HPDE6-E6E7 (cell line): ENCODE results near the gene OPCML.

Experiments used
- DNase-seq: peaks from one replicate; pipeline ENCODE4 v3.0.0; 2011; ENCODE audit warnings: missing footprints; ENCODE audit errors: extremely low spot score

Gene OPCML

DNA sequence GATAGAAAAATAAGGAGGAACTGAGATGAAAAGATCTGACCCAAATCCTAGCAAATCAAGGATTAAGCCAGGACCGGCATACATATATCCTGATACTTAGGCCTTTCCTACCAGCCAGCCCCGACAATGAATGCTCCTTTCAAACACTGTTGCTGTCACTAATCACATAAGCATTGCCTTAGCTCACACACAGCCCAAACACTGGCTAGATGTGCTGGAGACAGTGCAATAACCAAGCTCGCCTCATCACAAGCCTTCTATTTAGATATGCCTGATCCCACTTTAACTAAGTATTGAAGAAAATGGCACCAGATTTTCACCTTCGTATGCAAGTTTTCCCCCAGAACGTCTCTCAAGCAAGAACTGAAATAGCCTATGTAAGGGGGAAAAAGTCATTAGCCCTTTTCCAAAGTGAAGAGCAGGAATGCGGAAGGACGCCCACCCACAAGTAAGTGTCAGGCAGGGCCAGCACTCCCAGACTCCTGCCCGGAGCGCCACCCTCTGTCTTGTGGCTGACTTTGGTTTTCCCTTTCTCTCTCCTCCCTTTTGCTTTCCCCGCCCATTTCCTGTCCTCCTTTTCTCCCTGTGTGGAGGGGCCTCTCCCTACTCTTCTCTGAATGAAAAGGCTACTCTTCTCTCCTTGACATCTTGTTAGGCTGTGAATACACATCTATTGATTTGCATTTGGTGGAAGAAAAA lies 8.9 kb upstream of the OPCML start:
- DNase-seq = no peak

DNA sequence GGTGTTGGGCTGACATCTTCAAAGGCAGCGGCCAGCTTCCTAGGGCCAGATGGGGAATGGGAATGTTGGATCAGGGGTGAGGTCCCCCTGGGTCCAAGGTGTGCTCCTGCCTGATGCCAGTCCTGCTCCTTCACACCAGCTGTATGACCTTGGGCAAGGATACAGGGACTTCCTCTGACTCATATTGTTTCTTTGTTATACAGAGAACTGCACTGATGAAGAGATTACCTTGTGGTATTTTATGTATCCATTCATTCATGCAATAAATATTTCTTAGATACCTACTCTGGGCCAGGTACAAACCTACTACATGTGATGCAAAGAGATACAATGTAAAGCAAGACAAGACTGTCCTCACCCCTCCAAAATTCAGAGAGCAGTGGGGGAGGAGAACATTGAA lies 3.9 kb upstream of the OPCML start:
- no peak for DNase-seq

DNA sequence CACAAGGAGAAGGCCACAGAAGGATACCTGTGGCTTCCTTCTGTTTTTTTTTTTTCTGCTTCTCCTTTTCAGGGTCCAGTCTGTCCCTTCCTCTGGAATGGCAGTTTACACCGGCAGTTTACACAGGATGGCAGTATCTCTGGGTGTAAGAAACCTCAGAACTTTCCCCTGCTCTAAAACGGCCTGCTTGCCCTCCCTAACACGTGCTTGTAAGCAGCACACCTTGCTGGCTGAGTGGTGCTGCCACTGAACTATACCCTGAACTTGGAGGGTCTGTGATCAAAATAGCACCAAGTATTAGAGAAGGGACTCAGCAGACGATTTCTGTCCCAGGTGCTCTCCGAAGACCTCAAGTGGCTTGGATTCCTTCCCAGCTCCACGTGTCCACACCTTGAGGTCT lies 904 bp upstream of the OPCML start:
- DNase-seq = no peak

DNA sequence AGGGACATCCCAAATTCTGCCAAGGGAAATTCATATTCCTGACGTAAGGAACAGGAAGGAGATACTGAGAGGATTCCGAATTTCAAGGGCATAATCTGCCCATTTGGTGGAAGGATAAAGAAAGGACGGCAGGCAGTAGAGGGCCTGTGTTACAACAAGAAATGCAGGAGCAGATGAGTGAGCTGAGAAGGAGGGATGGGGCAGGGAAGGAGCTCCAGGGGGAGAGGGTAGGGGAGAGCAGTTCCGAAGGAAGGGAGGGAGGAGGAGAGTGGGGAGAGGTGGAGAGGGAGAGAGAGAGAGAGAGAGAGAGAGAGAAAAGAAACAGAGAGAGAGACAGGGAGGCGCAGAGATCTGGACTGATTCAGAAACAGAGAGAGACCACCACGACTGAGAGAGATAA lies 843 bp downstream of the OPCML start:
- no peak for DNase-seq

GRCh38 chr11:133530501-133530835 lies 1.8 kb downstream of the OPCML start:
- no peak for DNase-seq

DNA sequence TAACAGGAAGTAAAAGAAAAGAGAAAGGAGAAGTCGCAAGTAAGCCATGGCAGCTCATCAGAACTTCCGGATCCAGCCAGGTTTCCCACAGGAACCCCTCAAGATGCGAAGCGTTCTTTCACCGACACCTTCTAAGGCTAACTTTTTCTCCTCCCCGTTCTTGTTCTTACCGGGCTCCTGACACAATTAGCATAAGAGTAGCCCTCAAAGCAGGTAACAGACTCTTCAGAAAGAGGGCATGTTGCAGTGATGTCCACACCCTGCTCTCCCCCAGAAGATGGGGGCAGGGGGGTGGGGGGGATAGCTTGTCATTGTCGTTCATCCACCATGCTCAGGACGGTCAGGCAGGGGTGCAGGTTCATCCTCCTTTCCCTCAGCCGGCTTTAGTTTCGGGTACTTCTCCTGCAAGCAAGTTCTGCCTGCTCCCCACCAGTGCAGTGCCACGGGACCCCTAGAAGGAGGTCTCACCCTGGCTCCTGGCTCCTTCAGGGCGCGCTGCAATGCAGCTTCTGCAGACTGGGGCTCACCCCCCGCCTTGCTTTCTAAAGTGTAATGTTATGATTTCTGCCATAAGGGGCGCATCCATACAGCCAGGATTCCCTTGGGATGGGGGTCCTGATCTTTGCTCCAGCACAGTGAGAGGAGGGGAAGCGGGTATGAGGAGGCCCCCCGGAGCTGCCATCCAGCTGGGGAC lies 2.3 kb downstream of the OPCML start:
- no peak for DNase-seq

DNA sequence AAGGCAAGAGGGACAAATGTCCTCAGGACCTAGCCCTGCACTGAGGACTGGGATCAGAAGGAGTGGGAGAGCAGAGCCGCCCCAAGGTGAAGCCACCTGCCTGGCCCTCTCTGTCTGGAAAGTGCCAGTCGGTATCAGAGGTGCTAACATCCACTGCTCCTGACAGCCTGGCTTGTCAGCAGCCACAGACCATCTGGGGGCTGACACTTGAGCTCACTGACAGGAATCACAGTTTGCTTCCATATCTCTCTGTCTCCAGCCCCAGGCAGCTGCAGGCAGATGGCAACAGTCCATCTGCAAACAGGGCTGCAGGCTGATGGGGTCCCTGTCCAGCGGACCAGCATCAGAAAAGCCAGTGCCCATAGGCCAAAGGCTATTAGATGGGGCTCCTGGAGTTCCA lies 5.5 kb downstream of the OPCML start:
- DNase-seq = no peak

GRCh38 chr11:133525976-133526375 lies 6.3 kb downstream of the OPCML start:
- DNase-seq = no peak

DNA sequence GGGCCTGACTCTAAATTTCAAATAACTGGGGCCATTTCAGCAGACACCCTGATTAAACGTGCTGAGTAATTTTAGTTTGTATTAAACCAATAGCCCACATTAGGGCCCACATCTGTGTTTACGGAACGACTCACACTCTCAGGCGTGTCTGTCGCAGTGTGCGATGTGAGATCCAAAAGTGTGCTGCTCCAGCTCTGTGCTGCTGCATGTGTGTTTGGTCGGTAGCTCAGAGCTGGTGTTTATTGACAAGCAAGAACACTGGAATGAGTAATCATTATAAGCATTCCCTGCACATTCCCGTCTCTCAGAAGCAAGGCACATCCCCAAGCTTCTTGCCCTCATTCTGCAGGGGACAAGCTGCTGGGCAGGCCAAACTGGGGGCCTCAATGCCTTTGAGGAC lies 7.8 kb downstream of the OPCML start:
- DNase-seq = no peak

DNA sequence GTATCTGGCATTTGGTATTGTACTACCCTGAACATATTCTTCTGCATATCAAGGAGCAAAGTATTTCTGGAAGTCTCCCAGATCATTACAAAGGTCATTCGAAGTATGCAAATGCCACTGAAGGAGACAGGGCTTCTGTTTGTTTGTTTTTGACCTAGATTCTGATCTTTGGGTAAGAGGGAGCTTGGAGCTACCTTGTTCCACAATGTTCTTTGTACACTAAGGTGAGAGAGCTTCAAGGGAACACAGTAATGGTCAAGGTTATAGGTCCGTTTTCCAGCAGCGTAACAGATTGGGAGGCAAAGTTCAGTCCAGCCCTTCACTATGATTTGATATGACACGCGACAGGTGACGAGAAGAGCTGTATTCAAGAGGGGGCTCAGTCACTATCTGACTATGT lies 10.0 kb downstream of the OPCML start:
- DNase-seq = no peak

- no peak for DNase-seq
Measured at GRCh38 chr11:133521502-133521901, 10.8 kb downstream of the OPCML start.

DNA sequence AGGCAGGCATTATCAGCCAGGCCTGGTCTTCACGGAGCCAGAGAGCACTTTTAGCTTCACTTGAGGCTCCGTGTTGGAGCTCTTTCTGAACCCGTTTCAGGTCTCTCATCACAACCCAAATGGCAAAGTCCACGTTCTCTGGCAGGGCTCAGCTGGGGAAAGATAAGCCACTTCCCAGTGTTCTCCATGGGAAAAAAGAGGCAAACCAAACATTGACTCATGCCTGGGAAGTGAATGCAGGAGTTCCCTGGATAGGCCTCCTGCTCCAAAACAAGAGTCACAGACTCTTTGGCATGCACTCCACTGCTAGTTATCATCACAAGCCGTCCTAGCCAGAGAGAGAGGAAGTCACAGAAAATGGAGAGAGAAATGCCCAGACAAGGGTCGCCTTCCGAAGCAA lies 11.6 kb downstream of the OPCML start:
- no peak for DNase-seq

- DNase-seq = no peak
Measured at GRCh38 chr11:133519560-133519959, 12.7 kb downstream of the OPCML start.

DNA sequence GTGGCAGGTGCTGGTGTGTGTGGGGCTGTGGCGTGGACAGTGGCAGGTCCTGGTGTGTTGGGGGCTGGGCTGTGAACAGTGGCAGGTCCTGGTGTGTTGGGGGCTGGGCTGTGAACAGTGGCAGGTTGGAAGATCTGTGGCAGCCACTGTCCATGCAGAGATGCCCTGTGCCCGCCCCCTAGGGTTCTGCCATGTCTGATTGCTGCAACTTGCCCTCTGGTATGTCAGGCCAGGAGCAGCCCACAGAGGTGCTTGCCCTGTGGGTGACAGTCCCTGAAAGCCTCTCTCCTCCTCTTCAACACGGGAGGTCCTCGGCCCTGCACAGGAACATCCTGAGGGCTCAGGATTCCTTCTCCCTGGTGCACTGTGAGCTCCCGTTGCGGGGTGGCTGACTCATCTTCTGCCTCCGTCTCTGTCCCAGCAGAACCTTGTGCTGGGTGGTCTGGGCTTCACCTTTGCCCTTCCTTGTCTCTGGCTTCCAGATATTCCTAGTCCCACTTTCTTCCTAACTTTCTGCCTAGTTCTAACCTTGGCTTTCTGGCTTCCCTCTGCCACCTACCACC lies 13.5 kb downstream of the OPCML start:
- DNase-seq = no peak

DNA sequence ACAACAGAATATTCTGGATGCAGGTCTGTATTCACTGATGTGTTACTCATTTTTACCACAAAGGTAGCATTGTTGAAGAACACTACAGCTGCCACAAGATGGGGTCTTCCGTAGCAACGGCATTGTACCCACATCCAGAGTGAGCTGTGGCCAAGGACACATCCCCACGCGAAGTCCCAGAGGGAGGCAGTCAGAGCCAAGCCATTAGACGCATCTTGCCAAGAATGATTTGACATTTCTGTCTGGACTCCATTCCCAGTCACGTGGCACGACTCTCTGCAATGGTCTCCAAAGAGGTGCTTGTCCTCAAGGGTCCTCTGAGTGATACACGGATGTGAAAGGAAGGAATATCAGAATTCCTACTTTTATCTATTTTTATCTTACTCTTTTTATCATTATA lies 15.5 kb downstream of the OPCML start:
- DNase-seq = no peak

- DNase-seq = no peak
Measured at GRCh38 chr11:133515107-133515506, 17.2 kb downstream of the OPCML start.

DNA sequence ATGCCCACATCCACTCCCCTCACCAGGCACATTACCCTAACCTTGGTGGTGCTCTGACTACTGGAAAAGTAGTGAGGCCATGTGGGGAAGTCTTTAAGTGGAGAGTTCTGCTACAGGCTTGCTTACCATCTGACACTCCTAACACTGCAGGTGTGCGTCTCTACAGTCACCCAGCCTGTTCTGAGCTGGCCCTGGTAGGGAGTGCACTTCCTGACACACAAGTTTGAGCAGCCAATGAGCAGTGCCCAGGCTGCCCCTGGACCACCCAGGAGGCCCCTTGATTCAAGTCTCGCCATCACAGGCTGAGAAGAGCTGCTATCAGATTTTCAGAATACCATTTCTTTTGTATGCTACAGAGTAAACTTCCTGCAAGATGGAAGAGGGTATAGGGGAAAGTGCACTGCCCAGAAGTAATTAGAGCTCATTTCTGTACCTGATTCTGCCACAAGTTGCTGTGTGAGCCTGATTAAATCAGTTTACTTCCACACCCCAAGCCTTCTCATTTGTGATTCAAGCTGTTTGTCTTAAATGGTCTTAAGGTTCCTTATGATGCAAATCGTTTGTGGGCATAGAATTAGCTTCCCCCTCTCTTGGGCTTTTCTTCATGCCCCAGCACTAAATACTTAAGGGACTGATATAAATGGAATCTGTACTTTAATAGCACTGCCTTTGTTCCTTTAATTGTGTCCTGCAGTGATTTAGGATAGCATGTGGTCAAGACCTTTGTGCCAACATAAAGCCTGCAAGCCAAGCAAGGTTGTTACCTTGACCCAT lies 22.2 kb downstream of the OPCML start:
- DNase-seq = no peak

DNA sequence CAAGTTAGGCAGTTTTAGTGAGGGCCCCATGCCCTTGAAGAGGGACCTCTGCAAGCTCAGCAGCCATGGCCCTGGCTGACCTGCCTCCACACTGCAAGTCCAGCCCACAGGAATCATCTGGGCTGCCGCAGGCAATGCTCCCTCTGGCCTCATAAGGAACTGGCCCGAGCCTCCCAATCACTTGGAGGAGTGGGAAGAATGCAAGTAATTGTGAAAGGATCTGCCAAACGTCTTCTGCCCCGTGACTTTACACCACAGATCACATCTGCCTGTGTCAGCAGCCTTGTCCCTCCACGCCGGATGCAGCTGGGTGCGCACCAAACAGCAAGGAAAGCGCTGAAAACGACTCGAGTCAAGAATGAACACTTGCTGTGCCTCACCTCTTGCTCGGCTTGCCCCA lies 23.8 kb downstream of the OPCML start:
- no peak for DNase-seq

GRCh38 chr11:133507185-133507584 lies 25.1 kb downstream of the OPCML start:
- DNase-seq = no peak

DNA sequence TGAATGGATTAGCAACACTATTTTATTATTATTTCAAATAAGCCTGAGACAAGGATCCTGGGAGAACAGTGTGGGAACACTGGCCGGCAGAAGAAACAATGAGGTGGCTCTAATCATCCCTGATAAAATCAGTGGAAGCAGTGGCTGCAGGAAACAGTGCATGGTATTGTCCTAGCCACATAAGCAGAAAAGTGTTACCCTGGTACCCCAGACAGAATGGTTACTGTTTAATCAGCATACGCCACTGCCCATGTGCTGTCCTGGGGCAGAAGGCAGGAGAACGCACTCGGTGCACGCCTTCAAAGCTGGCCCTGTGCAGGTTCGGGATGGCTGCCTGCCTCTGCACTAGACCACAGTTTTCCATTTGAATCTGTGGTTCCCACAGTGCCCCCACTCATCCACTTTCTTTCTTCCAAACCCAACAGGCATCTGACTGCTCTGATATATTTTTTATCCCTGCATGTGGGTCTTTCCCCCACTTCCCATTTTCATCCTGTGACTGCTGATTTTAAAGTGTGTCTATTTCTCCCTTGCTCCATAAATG lies 25.7 kb downstream of the OPCML start:
- no peak for DNase-seq

- no peak for DNase-seq
Measured at GRCh38 chr11:133506023-133506422, 26.3 kb downstream of the OPCML start.

GRCh38 chr11:133504906-133505305 lies 27.4 kb downstream of the OPCML start:
- no peak for DNase-seq
